Lower leg skin (tissue), 4 donors: ENCODE results near the gene GABARAPL2. TPM values are rescaled to one million over a fixed set of nuclear protein-coding genes. Genes with fewer than 3 reads are reported as not detected.

Source experiments
- DNase-seq, 2 donors: peaks; one replicate each; pipeline ENCODE4 v3.0.0-alpha.2; 2019; ENCODE audit warnings: low spot score in 2 of 2
- H3K4me3 ChIP-seq: fragments of 200-600 bp; sonication (generic); 2 replicates; pipeline ENCODE4 v1.5.1; 2017; ENCODE audit warnings: mild to moderate bottlenecking, low read depth; ENCODE audit not compliant: poor library complexity, severe bottlenecking
- POLR2A ChIP-seq, 2 donors: fragments of 450-650 bp; IDR thresholded peaks; one replicate each; pipeline ENCODE4 v1.6.1; 2016 to 2017; ENCODE audit warnings: antibody characterized with exemption in 2 of 2, mild to moderate bottlenecking in 1 of 2, moderate library complexity in 1 of 2
- WGBS, 2 donors: methylation state at CpG; one replicate each; pipeline ENCODE4 v1.1.5; 2018; 5-methylcytosine and 5-hydroxymethylcytosine counted together
- intact Hi-C: fragments of 100-400 bp; cut with DNase I; formaldehyde crosslinking; loops from one replicate; pipeline ENCODE4 v1.15.0; 2023; ENCODE audit warnings: low total_unique reads
- total RNA-seq, 4 donors: library from RNA; depleted of rRNA; stranded (reverse); fragments of >200 nt; gene quantifications; one replicate each; pipeline ENCODE4 v1.1.0, GENCODE V29; 2016
- TF ChIP-seq, protein P1 (sequence below), 3 donors: fragments of 450-650 bp; IDR thresholded peaks; one replicate each; pipeline ENCODE4 v1.5.1; 2016; ENCODE audit warnings: antibody characterized with exemption in 3 of 3, mild to moderate bottlenecking in 3 of 3, moderate library complexity in 2 of 3

Gene GABARAPL2
- total RNA-seq, 4 donors from 2014 or later: 119 to 176 (median 149) TPM

DNA sequence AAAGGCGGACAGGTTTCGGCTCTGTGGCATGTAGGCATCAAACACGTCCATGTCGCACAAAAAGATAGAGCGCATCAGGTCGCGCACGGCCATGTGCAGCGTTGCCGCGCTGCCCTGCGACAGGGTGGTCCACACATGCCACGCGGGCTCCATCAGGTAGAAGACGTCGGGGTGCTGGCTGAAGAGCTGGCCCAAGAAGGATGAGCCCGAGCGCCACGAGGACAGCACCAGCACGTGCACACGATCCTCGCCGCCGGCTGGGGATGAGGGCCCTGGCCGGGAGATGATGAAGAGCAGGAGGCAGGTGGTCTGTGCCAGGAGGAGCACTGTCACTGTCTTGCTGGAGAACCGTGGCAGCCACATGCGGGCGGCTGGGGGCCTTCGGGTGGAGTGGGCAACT is 36.2 kb upstream of the GABARAPL2 start:
- intact Hi-C loops: no loop called here
- WGBS, 2 donors: 96 to 97% methylated on average over 29 of the region's 29 CpGs
- no peak overlapping the region for H3K4me3 ChIP-seq

DNA sequence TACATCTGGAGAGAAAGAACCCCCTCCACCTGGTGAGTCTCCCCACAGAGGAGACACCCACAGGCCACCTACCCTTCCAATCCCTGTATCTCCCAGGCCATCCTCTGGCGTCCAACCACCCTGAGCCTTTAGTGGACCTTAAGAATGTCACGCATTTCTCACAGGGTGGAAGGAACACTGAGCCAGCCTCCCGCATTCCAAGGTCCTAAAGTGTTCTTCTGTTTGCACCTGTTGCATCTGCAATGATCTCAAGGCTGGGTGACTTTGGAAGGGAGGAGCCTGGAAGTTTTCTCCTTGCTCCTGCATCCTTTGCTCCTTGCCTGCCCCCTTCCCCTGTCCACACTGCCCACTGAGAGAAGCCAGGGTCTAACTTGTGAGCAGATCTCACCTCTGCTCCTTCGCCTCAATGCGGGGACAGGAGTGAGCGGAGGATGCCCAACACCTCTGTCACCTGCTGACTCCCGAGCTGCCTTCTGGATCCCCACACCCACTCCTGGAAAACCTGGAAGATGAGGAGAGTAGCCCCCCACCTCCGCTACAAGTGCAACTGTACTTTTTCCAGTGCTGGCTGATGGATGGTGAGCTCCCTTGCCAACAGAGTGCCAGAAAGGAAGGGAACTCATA is 33.9 kb upstream of the GABARAPL2 start:
- DNase-seq: no peak
- WGBS, 2 donors: 74 to 90% methylated on average over 8 of the region's 8 CpGs
- no peak overlapping the region for H3K4me3 ChIP-seq
- intact Hi-C loops: loop anchor here (2.0 kb wide), 1 partner anchor 49 kb away; no protein-coding TSS in a partner anchor
- TF ChIP-seq POLR2A (IDR thresholded peaks at IDR 0.05): no peak
- TF ChIP-seq, protein P1, sequence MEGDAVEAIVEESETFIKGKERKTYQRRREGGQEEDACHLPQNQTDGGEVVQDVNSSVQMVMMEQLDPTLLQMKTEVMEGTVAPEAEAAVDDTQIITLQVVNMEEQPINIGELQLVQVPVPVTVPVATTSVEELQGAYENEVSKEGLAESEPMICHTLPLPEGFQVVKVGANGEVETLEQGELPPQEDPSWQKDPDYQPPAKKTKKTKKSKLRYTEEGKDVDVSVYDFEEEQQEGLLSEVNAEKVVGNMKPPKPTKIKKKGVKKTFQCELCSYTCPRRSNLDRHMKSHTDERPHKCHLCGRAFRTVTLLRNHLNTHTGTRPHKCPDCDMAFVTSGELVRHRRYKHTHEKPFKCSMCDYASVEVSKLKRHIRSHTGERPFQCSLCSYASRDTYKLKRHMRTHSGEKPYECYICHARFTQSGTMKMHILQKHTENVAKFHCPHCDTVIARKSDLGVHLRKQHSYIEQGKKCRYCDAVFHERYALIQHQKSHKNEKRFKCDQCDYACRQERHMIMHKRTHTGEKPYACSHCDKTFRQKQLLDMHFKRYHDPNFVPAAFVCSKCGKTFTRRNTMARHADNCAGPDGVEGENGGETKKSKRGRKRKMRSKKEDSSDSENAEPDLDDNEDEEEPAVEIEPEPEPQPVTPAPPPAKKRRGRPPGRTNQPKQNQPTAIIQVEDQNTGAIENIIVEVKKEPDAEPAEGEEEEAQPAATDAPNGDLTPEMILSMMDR (IDR thresholded peaks at IDR 0.05): no peak

More for the DNA sequence above, 36.2 kb upstream of the GABARAPL2 start:
- TF ChIP-seq, protein P1 (IDR thresholded peaks at IDR 0.05): no peak
- no peak for TF ChIP-seq POLR2A (IDR thresholded peaks at IDR 0.05)
- DNase-seq: no peak

DNA sequence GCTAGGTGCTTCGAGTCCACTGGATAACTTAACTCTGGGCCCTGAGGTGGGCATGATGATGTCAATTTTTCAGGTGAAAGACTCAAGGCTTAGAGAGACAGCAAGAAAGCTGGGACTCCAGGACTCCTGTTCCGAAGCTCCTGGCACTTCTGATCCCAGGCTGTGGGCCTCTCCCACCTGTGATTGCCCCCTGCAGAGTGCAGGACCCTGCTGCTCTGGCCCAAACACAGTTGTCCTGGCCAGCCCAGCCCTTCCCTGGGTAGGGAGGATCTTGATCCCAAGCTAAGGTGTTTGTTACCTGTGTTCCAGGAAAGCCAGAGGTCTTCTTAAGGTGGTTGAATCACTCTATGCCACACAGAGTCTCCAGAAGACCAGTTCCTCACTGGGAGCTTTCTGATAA is 33.4 kb upstream of the GABARAPL2 start:
- 90 to 92% methylated on average over 2 of the region's 2 CpGs for WGBS, 2 donors
- TF ChIP-seq POLR2A (IDR thresholded peaks at IDR 0.05): no peak
- TF ChIP-seq, protein P1 (IDR thresholded peaks at IDR 0.05): no peak
- intact Hi-C loops: loop anchor here (2.0 kb wide), 1 partner anchor 50 kb away; no protein-coding TSS in a partner anchor
- DNase-seq: no peak
- H3K4me3 ChIP-seq: no peak overlapping the region

DNA sequence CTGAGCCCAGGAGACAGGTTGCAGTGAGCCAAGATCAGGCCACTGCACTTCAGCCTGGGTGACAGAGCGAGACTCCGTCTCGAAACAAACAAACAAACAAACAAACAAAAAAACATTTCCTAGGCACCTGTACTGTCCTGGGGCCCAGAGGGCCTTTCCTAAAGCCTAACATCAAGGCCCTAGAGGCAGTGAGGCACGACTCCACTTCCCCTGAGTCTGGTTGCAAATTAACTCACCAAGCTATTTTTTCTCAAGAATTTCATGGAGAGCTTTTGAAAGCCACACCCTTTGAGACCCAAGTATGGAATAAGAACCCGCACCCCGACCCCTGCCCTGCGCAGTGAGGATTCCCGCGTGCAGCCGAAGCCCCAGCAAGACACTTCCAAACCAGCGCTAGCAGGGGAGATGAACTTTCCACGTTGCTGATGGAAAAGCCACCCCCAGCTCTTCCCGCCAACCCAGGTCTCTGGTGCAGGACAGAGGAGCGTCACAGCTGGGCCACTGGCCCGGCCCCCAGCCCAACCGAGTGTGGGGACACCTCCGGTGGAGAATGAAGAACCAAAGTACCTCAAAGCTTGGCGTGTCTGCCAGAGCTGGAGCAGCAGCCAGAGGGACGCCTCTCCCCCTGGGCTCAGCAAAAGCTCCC is 31.5 kb upstream of the GABARAPL2 start:
- WGBS, 2 donors: 77 to 87% methylated on average over 19 of the region's 19 CpGs
- DNase-seq: no peak
- no peak overlapping the region for H3K4me3 ChIP-seq

DNA sequence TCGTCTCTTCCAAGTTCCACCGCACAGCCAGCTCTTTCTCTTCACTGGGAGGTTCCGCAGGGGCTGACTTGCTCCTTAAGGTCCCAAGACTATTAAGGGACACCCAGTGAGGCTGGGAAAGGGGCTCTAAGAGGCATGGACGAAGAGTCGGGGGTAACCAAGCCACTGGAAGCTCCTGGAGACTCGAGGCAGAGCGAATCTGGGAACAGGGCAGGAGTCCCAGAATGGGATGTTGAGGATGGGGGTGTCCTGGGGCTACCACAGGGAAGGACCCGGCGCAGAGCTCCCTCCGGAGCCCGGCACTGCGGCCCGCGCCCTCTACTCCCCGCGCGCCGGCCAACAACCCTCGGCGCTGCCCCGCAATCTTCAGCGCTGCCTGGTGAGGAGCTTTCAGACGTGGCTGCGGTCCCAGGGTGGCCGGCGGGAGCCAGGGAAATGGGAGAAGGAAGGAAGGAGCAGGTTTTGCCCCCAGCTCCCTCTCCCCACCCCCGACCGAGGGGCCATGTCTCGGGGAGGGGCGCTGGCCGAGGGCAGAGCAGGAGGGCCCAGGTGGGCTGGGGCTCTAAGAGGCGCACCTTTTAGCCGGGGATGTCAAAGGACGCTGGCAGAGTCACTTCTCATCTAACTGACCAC is 30.9 kb upstream of the GABARAPL2 start:
- H3K4me3 ChIP-seq: no peak overlapping the region
- 68 to 70% methylated on average over 27 to 34 of the region's 34 CpGs for WGBS, 2 donors
- no peak for DNase-seq
- TF ChIP-seq POLR2A (IDR thresholded peaks at IDR 0.05): no peak
- TF ChIP-seq, protein P1 (IDR thresholded peaks at IDR 0.05): no peak
- intact Hi-C loops: no loop called here

More for the DNA sequence above, 31.5 kb upstream of the GABARAPL2 start:
- intact Hi-C loops: no loop called here
- TF ChIP-seq, protein P1 (IDR thresholded peaks at IDR 0.05): no peak
- no peak for TF ChIP-seq POLR2A (IDR thresholded peaks at IDR 0.05)
